Measurements from ENCODE around the gene AP1G2.
"Not testable (repeated sequence)": the region's sequence is repeated elsewhere in the genome, so short reads cannot be mapped to it uniquely, and the experiment has no call there.

Gene AP1G2

GRCh38 chr14:23555882-23556699, 11.5 kb downstream of the AP1G2 start, which contains the start of gene THTPA:
Gene THTPA, plus strand, starts transcription at chr14:23556271. Its CDS starts 487 bp downstream, at chr14:23556758.
- DNase-seq = peak; percentile 90

- DNase-seq = no peak
These were observed 12.1 kb downstream of the AP1G2 start for GRCh38 chr14:23555533-23555881.

- DNase-seq = peak; percentile 91
These were observed 16.1 kb downstream of the AP1G2 start, which contains the start of gene ZFHX2 for GRCh38 chr14:23551266-23552028. Gene ZFHX2, minus strand, starts transcription at chr14:23551765. Its CDS starts 16,440 bp downstream, at chr14:23535325.

GRCh38 chr14:23550812-23551265, 16.8 kb downstream of the AP1G2 start:
- no peak for DNase-seq

- DNase-seq = no peak
These were observed 17.3 kb downstream of the AP1G2 start for GRCh38 chr14:23550131-23550811.

- DNase-seq = no peak
These were observed 19.0 kb downstream of the AP1G2 start for GRCh38 chr14:23548351-23549318.

- no peak for DNase-seq
These were observed 19.7 kb downstream of the AP1G2 start for GRCh38 chr14:23547924-23548323.

- DNase-seq = no peak
These were observed 21.0 kb downstream of the AP1G2 start for GRCh38 chr14:23546450-23547035.

- no peak for DNase-seq
These were observed 21.7 kb downstream of the AP1G2 start for GRCh38 chr14:23545740-23546365.

- peak; percentile 72 for DNase-seq
These were observed 22.8 kb downstream of the AP1G2 start for GRCh38 chr14:23544511-23545447.

GRCh38 chr14:23543403-23543802, 24.2 kb downstream of the AP1G2 start:
- DNase-seq = no peak

- DNase-seq = no peak
These were observed 25.3 kb downstream of the AP1G2 start for GRCh38 chr14:23542261-23542660.

GRCh38 chr14:23540141-23540469, 27.5 kb downstream of the AP1G2 start:
- no peak for DNase-seq

GRCh38 chr14:23539248-23540140, 28.1 kb downstream of the AP1G2 start:
- peak; percentile 40 for DNase-seq

- peak; percentile 27 for DNase-seq
These were observed 28.8 kb downstream of the AP1G2 start for GRCh38 chr14:23538785-23539184.

GRCh38 chr14:23538050-23538718, 29.4 kb downstream of the AP1G2 start:
- no peak for DNase-seq

GRCh38 chr14:23537351-23538049, 30.1 kb downstream of the AP1G2 start:
- no peak for DNase-seq

GRCh38 chr14:23536906-23537305, 30.7 kb downstream of the AP1G2 start:
- DNase-seq = not testable (repeated sequence)

Data from NCI-H1092 (cell line).